ENCODE results near the gene MRTFA.

GRCh38 chr22:40516416-40516815 is 120.1 kb downstream of the MRTFA start:
- TF ChIP-seq POLR2A (IDR thresholded peaks at IDR 0.05): no peak
- no peak for TF ChIP-seq CTCF (IDR thresholded peaks at IDR 0.05)
